Loucy (cell line): ENCODE measurements around the gene CERS6.
A peak's percentile ranks its signal among the peaks of the same experiment; 100 is the strongest.

Experiments used
- H2AFZ ChIP-seq: fragments of 200-600 bp; sonication (generic); 2 replicates; pipeline ENCODE4 v1.6.0; 2016; ENCODE audit warnings: antibody characterized with exemption, mild to moderate bottlenecking, low read length, moderate library complexity
- H3F3A ChIP-seq: fragments of 200-600 bp; 2 replicates; pipeline ENCODE4 v1.6.0; 2016; ENCODE audit warnings: antibody characterized with exemption, low read depth, mild to moderate bottlenecking
- H3K27me3 ChIP-seq: fragments of 200-600 bp; sonication (generic); 2 replicates; pipeline ENCODE4 v1.6.1; 2014; ENCODE audit warnings: low read length, mild to moderate bottlenecking; ENCODE audit not compliant: insufficient read depth, poor library complexity, severe bottlenecking
- H3K36me3 ChIP-seq: fragments of 200-600 bp; sonication (generic); 2 replicates; pipeline ENCODE4 v1.6.1; 2016; ENCODE audit warnings: low read length; ENCODE audit not compliant: insufficient read depth
- H3K4me1 ChIP-seq: fragments of 200-600 bp; sonication (generic); 2 replicates; pipeline ENCODE4 v1.5.1; 2014; ENCODE audit warnings: low read length, mild to moderate bottlenecking; ENCODE audit not compliant: insufficient read depth, poor library complexity, severe bottlenecking
- H3K4me2 ChIP-seq: fragments of 200-600 bp; sonication (generic); 2 replicates; pipeline ENCODE4 v1.6.0; 2014; ENCODE audit warnings: antibody characterized with exemption, low read length, low read depth, mild to moderate bottlenecking; ENCODE audit not compliant: poor library complexity, severe bottlenecking
- H3K4me3 ChIP-seq: fragments of 200-600 bp; sonication (generic); 2 replicates; pipeline ENCODE4 v1.5.1; 2014; ENCODE audit warnings: low read length, mild to moderate bottlenecking, mixed read lengths; ENCODE audit not compliant: poor library complexity, severe bottlenecking
- H3K79me2 ChIP-seq: fragments of 200-600 bp; sonication (generic); 2 replicates; pipeline ENCODE4 v1.6.1; 2014; ENCODE audit warnings: low read length; ENCODE audit not compliant: insufficient read depth
- H3K9ac ChIP-seq: fragments of 200-600 bp; sonication (generic); 2 replicates; pipeline ENCODE4 v1.6.0; 2014; ENCODE audit warnings: mild to moderate bottlenecking, low read depth, low read length, moderate library complexity; ENCODE audit not compliant: poor library complexity, severe bottlenecking
- H3K9me2 ChIP-seq: fragments of 200-600 bp; sonication (generic); replicated peaks from 2 replicates; pipeline ENCODE4 v1.6.1; 2016; ENCODE audit warnings: low read depth, low read length, mixed read lengths
- H3K9me3 ChIP-seq: fragments of 200-600 bp; sonication (generic); 2 replicates; pipeline ENCODE4 v1.6.1; 2014; ENCODE audit warnings: mild to moderate bottlenecking, antibody characterized with exemption, low read length, low read depth; ENCODE audit not compliant: insufficient read depth
- H4K20me1 ChIP-seq: fragments of 200-600 bp; sonication (generic); 2 replicates; pipeline ENCODE4 v1.6.0; 2014; ENCODE audit warnings: antibody characterized with exemption, low read length, mild to moderate bottlenecking; ENCODE audit not compliant: insufficient read depth, poor library complexity, severe bottlenecking
- EZH2phosphoT487 ChIP-seq: fragments of 200-600 bp; IDR thresholded peaks from 2 replicates; pipeline ENCODE4 v1.6.1; 2018; ENCODE audit warnings: antibody characterized with exemption, mild to moderate bottlenecking, moderate library complexity, borderline replicate concordance
- TF ChIP-seq, protein P1 (sequence below): fragments of 200-600 bp; sonication (generic); conservative IDR thresholded peaks from 2 replicates; pipeline ENCODE4 v1.5.1; 2014; ENCODE audit warnings: mild to moderate bottlenecking, antibody characterized with exemption, low read length

CERS6 gene

DNA sequence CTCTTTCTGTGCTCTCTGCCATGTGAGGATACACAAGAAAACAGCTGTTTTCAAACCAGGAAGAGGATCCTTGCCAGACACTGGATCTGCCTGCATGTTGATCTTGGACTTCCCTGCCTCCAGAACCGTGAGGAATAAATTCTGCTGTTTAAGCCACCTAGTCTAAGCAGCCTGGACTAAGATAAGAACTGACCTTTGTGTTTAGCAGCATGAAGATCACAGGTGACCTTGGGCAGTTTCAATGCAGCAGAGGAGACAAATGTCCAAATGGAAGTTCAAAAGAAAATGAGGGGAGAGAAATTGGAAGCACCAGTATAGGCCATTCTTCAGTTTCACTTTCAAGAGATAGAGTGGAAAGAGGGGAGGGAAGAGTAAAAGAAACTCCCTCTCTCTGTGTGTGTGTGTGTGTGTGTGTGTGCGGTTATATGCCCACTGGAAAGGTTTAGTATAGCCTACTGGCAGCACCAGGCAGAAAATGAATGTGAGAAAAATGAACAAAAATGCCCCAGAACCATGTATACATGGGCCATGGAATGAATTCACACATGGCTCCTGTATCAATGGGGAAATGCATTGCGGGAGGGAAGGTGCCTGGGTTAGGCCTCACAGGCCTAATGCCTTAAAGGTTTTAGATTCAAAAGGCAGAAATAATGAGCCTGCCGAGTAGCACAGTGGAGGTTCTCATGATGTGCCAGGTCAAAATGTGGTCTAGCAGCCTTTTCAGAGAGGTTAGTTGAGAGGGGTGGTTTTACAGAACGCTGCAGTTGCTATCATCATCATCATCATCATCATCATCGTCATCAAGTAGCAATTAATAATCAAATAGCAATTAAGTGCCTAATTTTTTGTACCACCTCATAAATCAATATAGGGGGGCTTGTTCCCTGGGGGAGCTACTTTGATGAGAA lies 1.1 kb upstream of the CERS6 start:
- peaks cover 38% of the 10 kb centered on the region for H3K79me2 ChIP-seq
- H3K36me3 ChIP-seq = no peaks in the 10 kb centered on the region
- TF ChIP-seq, protein P1, sequence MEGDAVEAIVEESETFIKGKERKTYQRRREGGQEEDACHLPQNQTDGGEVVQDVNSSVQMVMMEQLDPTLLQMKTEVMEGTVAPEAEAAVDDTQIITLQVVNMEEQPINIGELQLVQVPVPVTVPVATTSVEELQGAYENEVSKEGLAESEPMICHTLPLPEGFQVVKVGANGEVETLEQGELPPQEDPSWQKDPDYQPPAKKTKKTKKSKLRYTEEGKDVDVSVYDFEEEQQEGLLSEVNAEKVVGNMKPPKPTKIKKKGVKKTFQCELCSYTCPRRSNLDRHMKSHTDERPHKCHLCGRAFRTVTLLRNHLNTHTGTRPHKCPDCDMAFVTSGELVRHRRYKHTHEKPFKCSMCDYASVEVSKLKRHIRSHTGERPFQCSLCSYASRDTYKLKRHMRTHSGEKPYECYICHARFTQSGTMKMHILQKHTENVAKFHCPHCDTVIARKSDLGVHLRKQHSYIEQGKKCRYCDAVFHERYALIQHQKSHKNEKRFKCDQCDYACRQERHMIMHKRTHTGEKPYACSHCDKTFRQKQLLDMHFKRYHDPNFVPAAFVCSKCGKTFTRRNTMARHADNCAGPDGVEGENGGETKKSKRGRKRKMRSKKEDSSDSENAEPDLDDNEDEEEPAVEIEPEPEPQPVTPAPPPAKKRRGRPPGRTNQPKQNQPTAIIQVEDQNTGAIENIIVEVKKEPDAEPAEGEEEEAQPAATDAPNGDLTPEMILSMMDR = no peak
- no peak for TF ChIP-seq EZH2phosphoT487
- peak overlapping the region; percentile 87 for H3K4me3 ChIP-seq
- peaks cover 45% of the 10 kb centered on the region for H3K4me1 ChIP-seq
- no peaks in the 10 kb centered on the region for H3K27me3 ChIP-seq
- peak overlapping the region; percentile 98; the same call in 1 of the 2 replicates for H2AFZ ChIP-seq
- peak overlapping the region; percentile 93 for H3K4me2 ChIP-seq
- no peaks in the 10 kb centered on the region for H3K9me2 ChIP-seq
- no peaks in the 10 kb centered on the region for H3K9me3 ChIP-seq
- H4K20me1 ChIP-seq = peaks cover 31% of the 10 kb centered on the region
- peak overlapping the region; percentile 83 for H3K9ac ChIP-seq
- no peaks in the 10 kb centered on the region for H3F3A ChIP-seq

- Histone ChIP-seq H3K27me3 (no peaks in the 10 kb centered on the region), H3K79me2 (peaks cover 54% of the 10 kb centered on the region), H3K9me2 (no peaks in the 10 kb centered on the region), H3K9me3 (no peaks in the 10 kb centered on the region), H3K9ac (peak overlapping the region; percentile 91), H2AFZ (peak overlapping the region; percentile 71), H3K36me3 (no peaks in the 10 kb centered on the region), H3K4me1 (peaks cover 54% of the 10 kb centered on the region), H3K4me2 (peak overlapping the region; percentile 90), H3K4me3 (peak overlapping the region; percentile 87), H3F3A (no peaks in the 10 kb centered on the region), H4K20me1 (peaks cover 41% of the 10 kb centered on the region)
- TF ChIP-seq, protein P1 = no peak
- no peak for TF ChIP-seq EZH2phosphoT487
Observed at GRCh38 chr2:168456521-168457189, 583 bp downstream of the CERS6 start.

GRCh38 chr2:168457190-168457895 lies 1.3 kb downstream of the CERS6 start:
- Histone ChIP-seq H4K20me1 (peaks cover 41% of the 10 kb centered on the region), H3K4me1 (peaks cover 54% of the 10 kb centered on the region), H3K36me3 (no peaks in the 10 kb centered on the region), H3K4me2 (peak overlapping the region; percentile 90), H3K9me3 (no peaks in the 10 kb centered on the region), H3K9ac (peak overlapping the region; percentile 91), H3F3A (no peaks in the 10 kb centered on the region), H2AFZ (peak overlapping the region; percentile 71), H3K9me2 (no peaks in the 10 kb centered on the region), H3K79me2 (peaks cover 61% of the 10 kb centered on the region), H3K27me3 (no peaks in the 10 kb centered on the region), H3K4me3 (peak overlapping the region; percentile 87)
- TF ChIP-seq, protein P1 = no peak
- TF ChIP-seq EZH2phosphoT487 = no peak
